ENCODE results near the gene MEIS2.

DNA sequence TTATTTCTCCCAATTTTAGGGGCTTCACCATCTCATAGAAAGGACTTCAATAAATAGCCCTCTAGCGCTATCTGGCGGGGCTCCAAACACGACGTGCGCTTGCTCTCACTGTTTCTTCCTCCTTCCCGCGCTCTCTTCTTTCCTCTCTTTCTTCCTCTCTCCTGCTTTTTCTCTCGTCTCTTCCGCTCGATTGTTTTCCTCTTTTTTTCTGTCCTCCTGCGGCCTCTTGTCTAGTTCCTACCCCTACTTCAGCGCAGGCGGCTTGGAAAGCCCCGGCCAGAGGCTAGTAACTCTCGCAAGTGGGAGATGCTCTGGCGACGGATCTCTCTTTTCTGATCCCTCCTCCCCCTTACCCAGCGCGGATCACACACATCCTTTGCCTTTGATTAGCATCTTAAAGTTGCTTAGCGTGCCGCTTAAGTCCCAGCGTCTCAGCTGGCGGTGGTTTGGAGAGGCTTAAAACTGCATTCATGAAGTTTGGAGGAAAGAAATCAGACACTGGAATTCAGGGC is 6.2 kb upstream of the MEIS2 start:
- TF ChIP-seq ZNF449 (tag by site-specific recombination; IDR thresholded peaks at IDR 0.05) (no peak), ZNF121 (tag by site-specific recombination; IDR thresholded peaks at IDR 0.05) (no peak), ZEB2 (tag by site-specific recombination; IDR thresholded peaks at IDR 0.05) (no peak), ZXDB (tag by site-specific recombination; IDR thresholded peaks at IDR 0.05) (no peak), ZFP37 (tag by site-specific recombination; IDR thresholded peaks at IDR 0.05) (no peak), PBX3 (CRISPR knock-in tag; IDR thresholded peaks at IDR 0.05) (no peak), ZNF777 (tag by site-specific recombination; IDR thresholded peaks at IDR 0.05; ENCODE audit: borderline replicate concordance) (no peak), YY1 (tag by site-specific recombination; IDR thresholded peaks at IDR 0.05) (no peak), ZFP3 (tag by site-specific recombination; IDR thresholded peaks at IDR 0.05; ENCODE audit: low read depth) (no peak), ZNF248 (tag by site-specific recombination; IDR thresholded peaks at IDR 0.05) (no peak), ZSCAN16 (tag by site-specific recombination; IDR thresholded peaks at IDR 0.05) (no peak)
- TF ChIP-seq, protein P1, sequence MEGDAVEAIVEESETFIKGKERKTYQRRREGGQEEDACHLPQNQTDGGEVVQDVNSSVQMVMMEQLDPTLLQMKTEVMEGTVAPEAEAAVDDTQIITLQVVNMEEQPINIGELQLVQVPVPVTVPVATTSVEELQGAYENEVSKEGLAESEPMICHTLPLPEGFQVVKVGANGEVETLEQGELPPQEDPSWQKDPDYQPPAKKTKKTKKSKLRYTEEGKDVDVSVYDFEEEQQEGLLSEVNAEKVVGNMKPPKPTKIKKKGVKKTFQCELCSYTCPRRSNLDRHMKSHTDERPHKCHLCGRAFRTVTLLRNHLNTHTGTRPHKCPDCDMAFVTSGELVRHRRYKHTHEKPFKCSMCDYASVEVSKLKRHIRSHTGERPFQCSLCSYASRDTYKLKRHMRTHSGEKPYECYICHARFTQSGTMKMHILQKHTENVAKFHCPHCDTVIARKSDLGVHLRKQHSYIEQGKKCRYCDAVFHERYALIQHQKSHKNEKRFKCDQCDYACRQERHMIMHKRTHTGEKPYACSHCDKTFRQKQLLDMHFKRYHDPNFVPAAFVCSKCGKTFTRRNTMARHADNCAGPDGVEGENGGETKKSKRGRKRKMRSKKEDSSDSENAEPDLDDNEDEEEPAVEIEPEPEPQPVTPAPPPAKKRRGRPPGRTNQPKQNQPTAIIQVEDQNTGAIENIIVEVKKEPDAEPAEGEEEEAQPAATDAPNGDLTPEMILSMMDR (tag by site-specific recombination; IDR thresholded peaks at IDR 0.05) = no peak
- TF ChIP-seq, protein P2, sequence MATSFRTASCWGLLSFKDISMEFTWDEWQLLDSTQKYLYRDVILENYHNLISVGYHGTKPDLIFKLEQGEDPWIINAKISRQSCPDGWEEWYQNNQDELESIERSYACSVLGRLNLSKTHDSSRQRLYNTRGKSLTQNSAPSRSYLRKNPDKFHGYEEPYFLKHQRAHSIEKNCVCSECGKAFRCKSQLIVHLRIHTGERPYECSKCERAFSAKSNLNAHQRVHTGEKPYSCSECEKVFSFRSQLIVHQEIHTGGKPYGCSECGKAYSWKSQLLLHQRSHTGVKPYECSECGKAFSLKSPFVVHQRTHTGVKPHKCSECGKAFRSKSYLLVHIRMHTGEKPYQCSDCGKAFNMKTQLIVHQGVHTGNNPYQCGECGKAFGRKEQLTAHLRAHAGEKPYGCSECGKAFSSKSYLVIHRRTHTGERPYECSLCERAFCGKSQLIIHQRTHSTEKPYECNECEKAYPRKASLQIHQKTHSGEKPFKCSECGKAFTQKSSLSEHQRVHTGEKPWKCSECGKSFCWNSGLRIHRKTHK (tag by site-specific recombination; IDR thresholded peaks at IDR 0.05) = no peak

Data from HEK293 (cell line).